ENCODE results near the gene PTPRN2. TPM values are rescaled to one million over a fixed set of nuclear protein-coding genes. Genes with fewer than 3 reads are reported as not detected.

Gene PTPRN2
- total and polyA plus RNA-seq, 8 donors = 4.9 to 136 (median 46.8) TPM

DNA sequence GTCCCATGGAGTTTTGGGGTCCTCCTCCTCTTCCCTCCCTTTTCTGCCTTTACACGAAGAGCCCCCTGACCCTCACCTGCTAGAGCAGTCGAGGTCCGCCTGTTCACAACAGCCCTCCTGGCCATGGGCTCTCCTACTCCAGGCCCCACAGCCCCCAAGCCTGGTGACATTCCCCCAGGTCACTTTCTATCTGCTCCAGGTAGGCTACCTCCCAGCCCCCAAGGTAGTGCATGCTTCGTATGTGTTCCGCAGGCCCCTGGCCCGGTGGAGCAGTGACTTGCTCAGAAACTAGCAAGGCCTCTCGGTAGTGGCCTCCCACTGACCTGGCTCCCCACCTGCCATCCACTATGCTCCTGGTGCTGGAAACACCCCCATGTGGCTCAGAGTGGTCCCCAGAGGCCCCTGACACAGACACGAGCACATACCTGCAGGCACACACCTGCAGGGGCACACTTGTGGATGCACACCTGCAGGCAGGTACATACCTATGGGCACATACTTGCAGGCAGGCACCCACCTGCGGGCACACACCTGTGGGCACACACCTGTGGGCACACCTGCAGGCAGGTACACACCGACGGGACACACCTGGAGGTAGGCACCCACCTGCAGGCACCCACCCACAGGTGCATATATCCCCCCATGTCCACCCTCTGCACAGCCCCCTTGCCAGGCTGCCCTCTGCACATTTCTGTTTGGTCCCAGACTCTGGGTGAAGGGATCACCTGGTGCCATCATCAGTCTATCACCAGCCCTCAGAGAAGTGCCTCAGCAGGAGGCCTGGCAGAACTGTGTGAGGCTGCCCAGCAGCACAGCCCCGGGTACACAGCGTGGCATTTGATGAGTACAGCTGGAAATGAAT lies 322.5 kb downstream of the PTPRN2 start:
- Histone ChIP-seq H3K27ac (no peak overlapping the region), H3K9me3 (no peaks in the 10 kb centered on the region), H3K36me3 (no peaks in the 10 kb centered on the region), H3K4me3 (no peak overlapping the region), H3K4me1 (peaks cover 0 to 14% (median 4%) of the 10 kb centered on the region in 4 donors), H3K27me3 (no peaks in the 10 kb centered on the region)
- WGBS, 5 donors = 92 to 96% (median 95%) methylated on average over 12 to 13 of the region's 13 CpGs
- DNase-seq = no peak
- TF ChIP-seq POLR2A (IDR thresholded peaks at IDR 0.05) (no peak), EP300 (IDR thresholded peaks at IDR 0.05) (no peak), POLR2AphosphoS5 (IDR thresholded peaks at IDR 0.05) (no peak)
- TF ChIP-seq, protein P1, sequence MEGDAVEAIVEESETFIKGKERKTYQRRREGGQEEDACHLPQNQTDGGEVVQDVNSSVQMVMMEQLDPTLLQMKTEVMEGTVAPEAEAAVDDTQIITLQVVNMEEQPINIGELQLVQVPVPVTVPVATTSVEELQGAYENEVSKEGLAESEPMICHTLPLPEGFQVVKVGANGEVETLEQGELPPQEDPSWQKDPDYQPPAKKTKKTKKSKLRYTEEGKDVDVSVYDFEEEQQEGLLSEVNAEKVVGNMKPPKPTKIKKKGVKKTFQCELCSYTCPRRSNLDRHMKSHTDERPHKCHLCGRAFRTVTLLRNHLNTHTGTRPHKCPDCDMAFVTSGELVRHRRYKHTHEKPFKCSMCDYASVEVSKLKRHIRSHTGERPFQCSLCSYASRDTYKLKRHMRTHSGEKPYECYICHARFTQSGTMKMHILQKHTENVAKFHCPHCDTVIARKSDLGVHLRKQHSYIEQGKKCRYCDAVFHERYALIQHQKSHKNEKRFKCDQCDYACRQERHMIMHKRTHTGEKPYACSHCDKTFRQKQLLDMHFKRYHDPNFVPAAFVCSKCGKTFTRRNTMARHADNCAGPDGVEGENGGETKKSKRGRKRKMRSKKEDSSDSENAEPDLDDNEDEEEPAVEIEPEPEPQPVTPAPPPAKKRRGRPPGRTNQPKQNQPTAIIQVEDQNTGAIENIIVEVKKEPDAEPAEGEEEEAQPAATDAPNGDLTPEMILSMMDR (IDR thresholded peaks at IDR 0.05) = no peak
- intact Hi-C loops (cut with DNase I; ENCODE audit: low total_unique reads) = no loop called here

DNA sequence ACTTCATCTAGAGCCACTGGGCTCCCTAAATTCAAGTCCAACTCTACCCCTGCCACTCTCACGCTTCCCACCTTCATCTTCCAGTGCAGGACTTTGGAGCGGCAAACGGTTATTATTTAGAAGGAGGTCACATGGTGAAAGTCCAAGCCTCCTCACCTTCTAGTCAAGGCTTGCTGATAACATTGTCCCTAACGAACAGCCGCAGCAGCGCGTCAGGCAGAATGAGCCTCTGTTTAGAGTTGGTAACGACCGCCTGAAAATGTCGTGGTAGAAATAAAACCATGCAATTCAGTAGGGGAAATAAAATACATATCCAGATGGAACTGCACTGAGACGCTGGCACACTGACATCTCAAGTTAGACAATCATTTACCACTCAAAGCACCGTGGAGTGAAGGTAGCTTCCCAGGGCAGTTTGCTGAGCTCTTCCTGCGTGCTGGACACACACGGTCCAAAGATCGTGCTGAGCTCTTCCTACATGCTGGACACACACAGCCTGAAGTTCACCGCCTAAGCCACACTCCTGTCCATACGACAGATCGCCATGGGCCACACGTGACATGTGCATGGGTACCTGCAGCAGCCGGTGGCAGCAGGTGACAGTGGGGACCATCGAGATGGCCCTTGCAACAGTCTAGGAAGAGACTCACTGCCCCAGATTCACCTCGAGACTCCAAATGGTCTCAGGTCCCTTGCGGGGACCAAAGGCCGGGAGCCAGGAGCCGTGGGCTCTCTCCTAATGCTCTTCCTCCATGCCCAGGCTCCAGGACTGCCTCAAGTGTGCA lies 323.5 kb downstream of the PTPRN2 start:
- 69 to 84% (median 78%) methylated on average over 20 to 25 of the region's 25 CpGs for WGBS, 5 donors
- intact Hi-C loops (cut with DNase I; ENCODE audit: low total_unique reads) = no loop called here
- Histone ChIP-seq H3K36me3 (no peaks in the 10 kb centered on the region), H3K9me3 (no peaks in the 10 kb centered on the region), H3K4me1 (peaks cover 0 to 14% (median 4%) of the 10 kb centered on the region in 4 donors), H3K27me3 (no peaks in the 10 kb centered on the region), H3K4me3 (no peak overlapping the region), H3K27ac (no peak overlapping the region)
- DNase-seq = peak in 1 of 2 donors; percentile 23
- no peak for TF ChIP-seq POLR2A (IDR thresholded peaks at IDR 0.05)
- no peak for TF ChIP-seq POLR2AphosphoS5 (IDR thresholded peaks at IDR 0.05)
- TF ChIP-seq, protein P1 (IDR thresholded peaks at IDR 0.05) = no peak
- no peak for TF ChIP-seq EP300 (IDR thresholded peaks at IDR 0.05)

DNA sequence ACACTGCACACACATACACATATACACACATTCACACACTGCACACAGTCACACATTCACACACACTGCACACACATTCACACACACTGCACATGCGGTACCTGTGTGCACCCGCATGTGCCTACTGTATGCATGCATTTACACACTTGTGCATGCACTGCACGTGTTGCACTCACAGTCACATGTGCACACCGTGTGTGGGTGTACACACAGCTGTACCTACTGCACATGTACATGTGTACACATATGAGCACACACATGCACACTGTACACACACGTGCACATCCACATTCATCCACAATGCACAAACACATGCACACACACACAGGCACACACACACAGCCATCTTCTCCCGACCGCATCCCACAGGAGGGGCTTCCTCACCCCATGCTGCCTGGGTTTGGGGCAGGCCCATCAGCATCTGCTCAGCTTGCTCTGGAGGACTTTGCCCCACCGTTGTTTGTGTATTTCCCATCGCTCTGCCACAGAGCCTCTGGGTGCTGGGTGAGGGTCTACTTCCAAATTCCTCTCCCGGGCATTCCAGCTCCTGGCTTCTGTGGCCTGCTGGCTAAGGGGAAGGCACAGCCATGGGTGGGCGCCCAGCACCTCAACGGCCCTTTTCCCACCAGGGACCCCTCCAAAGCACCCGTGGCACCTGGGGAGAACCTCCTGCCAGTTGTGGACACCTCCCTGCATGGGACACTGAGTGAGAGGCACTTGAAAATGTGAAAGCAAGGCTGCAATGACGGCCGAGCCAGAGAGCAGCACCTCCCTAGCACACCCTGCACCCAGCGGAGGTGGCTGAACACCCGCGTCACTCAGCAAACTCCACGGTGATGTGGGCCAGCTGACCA lies 324.3 kb downstream of the PTPRN2 start:
- no peaks in the 10 kb centered on the region for H3K27me3 ChIP-seq
- no peak overlapping the region for H3K4me3 ChIP-seq
- no peaks in the 10 kb centered on the region for H3K9me3 ChIP-seq
- H3K36me3 ChIP-seq = no peaks in the 10 kb centered on the region
- intact Hi-C loops (cut with DNase I; ENCODE audit: low total_unique reads) = no loop called here
- peaks cover 0 to 14% (median 4%) of the 10 kb centered on the region in 4 donors for H3K4me1 ChIP-seq
- H3K27ac ChIP-seq = no peak overlapping the region
- DNase-seq = no peak
- TF ChIP-seq EP300 (IDR thresholded peaks at IDR 0.05) (no peak), POLR2AphosphoS5 (IDR thresholded peaks at IDR 0.05) (no peak), POLR2A (IDR thresholded peaks at IDR 0.05) (no peak)
- TF ChIP-seq, protein P1 (IDR thresholded peaks at IDR 0.05) = no peak
- 68 to 91% (median 83%) methylated on average over 18 to 19 of the region's 19 CpGs for WGBS, 5 donors
